K562 (cell line): ENCODE data around the gene NRSN2. TPM values are rescaled to one million over a fixed set of nuclear protein-coding genes. Genes with fewer than 3 reads are reported as not detected.

Source experiments
- ATAC-seq: fragments of 200-7000 bp; cut with Tn5 transposase; 3 replicates; pipeline ENCODE4 v1.9.1; 2020; ENCODE audit warnings: moderate library complexity
- BruUV-seq: library from RNA; stranded (reverse); fragments of 400-500 nt; replicated peaks from 2 replicates; lab custom pipeline; 2021; lab: Mats Ljungman, UMichigan
- CTCF ChIA-PET: fragments of 300-600 bp; formaldehyde crosslinking; extraction: SDS; loops from one replicate; lab custom pipeline; 2021; ENCODE audit warnings: low intra/inter-chr PET ratio; lab: Yijun Ruan, JAX
- POLR2A ChIA-PET: fragments of 300-600, 350-650 bp; sonication (Branson Sonifier 250); formaldehyde crosslinking; extraction: SDS; loops from one replicate; lab custom pipeline; 2021; ENCODE audit warnings: antibody characterized with exemption, inconsistent platforms; lab: Yijun Ruan, JAX
- DNase-seq, 4 experiments: peaks; one replicate each; pipeline versions ENCODE4 v3.0.0 to v3.0.0-alpha.2; 2011 to 2018; ENCODE audit warnings: low spot score in 3 of 4, mixed read lengths in 3 of 4; ENCODE audit errors: extremely low read depth in 1 of 4
- FAIRE-seq: peaks from 2 replicates; lab custom pipeline; 2011; peaks lifted over from hg19 to GRCh38; lab: Jason Lieb, UNC
- H2AFZ ChIP-seq: 2 replicates; pipeline ENCODE4 v1.6.0; 2011; ENCODE audit warnings: low read depth, low read length, control low read depth, inconsistent platforms
- H3K27ac ChIP-seq: fragments of 200-600 bp; 3 replicates; pipeline ENCODE4 v1.8.0; 2011; ENCODE audit warnings: low read depth, mild to moderate bottlenecking, control low read depth, inconsistent platforms, low read length, moderate library complexity, mixed read lengths; ENCODE audit errors: extremely low read depth
- H3K27me3 ChIP-seq, 2 experiments: fragments of 300-600 bp in 1 of 2; 2 replicates in 1 of 2; 3 replicates in 1 of 2; pipeline versions ENCODE4 v1.6.0 to v1.8.0; 2011; ENCODE audit warnings: inconsistent platforms in 2 of 2, low read length in 2 of 2, mild to moderate bottlenecking in 1 of 2, mixed read lengths in 1 of 2, moderate library complexity in 1 of 2; ENCODE audit not compliant: control insufficient read depth in 2 of 2, insufficient read depth in 2 of 2
- H3K36me3 ChIP-seq: fragments of 300-600 bp; 3 replicates; pipeline ENCODE4 v1.8.0; 2011; ENCODE audit warnings: mild to moderate bottlenecking, low read length, inconsistent platforms; ENCODE audit not compliant: control insufficient read depth, insufficient read depth
- H3K4me1 ChIP-seq, 2 experiments: fragments of 200-600 bp in 1 of 2; replicated peaks in 1 of 2; 2 replicates in 1 of 2; 3 replicates in 1 of 2; pipeline versions ENCODE4 v1.5.1 to v1.8.0; 2011; ENCODE audit warnings: inconsistent platforms in 2 of 2, low read length in 2 of 2, mild to moderate bottlenecking in 1 of 2, mixed read lengths in 1 of 2, moderate library complexity in 1 of 2; ENCODE audit not compliant: control insufficient read depth in 2 of 2, insufficient read depth in 2 of 2
- H3K4me2 ChIP-seq: 2 replicates; pipeline ENCODE4 v1.6.1; 2011; ENCODE audit warnings: low read length, control low read depth, inconsistent platforms, mixed read lengths; ENCODE audit not compliant: insufficient read depth
- H3K4me3 ChIP-seq: fragments of 200-600 bp; sonication (generic), shearing (Covaris generic); 2 replicates; pipeline ENCODE4 v1.5.1; 2016; ENCODE audit warnings: control low read depth, inconsistent platforms
- H3K79me2 ChIP-seq: fragments of 200-600 bp; 3 replicates; pipeline ENCODE4 v1.8.0; 2011; ENCODE audit warnings: low read length, inconsistent platforms; ENCODE audit not compliant: control insufficient read depth, insufficient read depth
- H3K9ac ChIP-seq, 2 experiments: 2 replicates each; pipeline versions ENCODE4 v1.6.0 to v1.6.1; 2011; ENCODE audit warnings: low read depth in 2 of 2, low read length in 2 of 2, control low read depth in 1 of 2, inconsistent platforms in 1 of 2, mild to moderate bottlenecking in 1 of 2, mixed read lengths in 1 of 2; ENCODE audit not compliant: insufficient read depth in 1 of 2
- H3K9me1 ChIP-seq: one replicate; pipeline ENCODE4 v1.6.0; 2011; ENCODE audit warnings: inconsistent platforms, mild to moderate bottlenecking, low read length, moderate library complexity; ENCODE audit not compliant: control insufficient read depth, insufficient read depth
- H3K9me3 ChIP-seq: replicated peaks from 2 replicates; pipeline ENCODE4 v1.5.1; 2011; ENCODE audit warnings: low read depth, low read length, inconsistent platforms; ENCODE audit not compliant: control insufficient read depth, insufficient read depth
- H4K20me1 ChIP-seq: replicated peaks from 2 replicates; pipeline ENCODE4 v1.6.1; 2011; ENCODE audit warnings: low read length, inconsistent platforms, mixed read lengths; ENCODE audit not compliant: control insufficient read depth, insufficient read depth
- ATF7 ChIP-seq: fragments of 450-650 bp; IDR thresholded peaks from 2 replicates; pipeline ENCODE4 v1.7.1; 2014; ENCODE audit warnings: mild to moderate bottlenecking, moderate library complexity
- CHD7 ChIP-seq: fragments of 200-600 bp; sonication (generic); IDR thresholded peaks from one replicate; pipeline ENCODE4 v1.6.1; 2012; ENCODE audit warnings: mild to moderate bottlenecking, low read depth, low read length, inconsistent platforms
- DIDO1 ChIP-seq: fragments of 450-650 bp; IDR thresholded peaks from 2 replicates; pipeline ENCODE4 v1.6.1; 2016; ENCODE audit warnings: low read depth, missing biosample characterization, missing genetic modification characterization
- L3MBTL2 ChIP-seq: fragments of 450-650 bp; IDR thresholded peaks from 2 replicates; pipeline ENCODE4 v1.6.1; 2016; ENCODE audit warnings: mild to moderate bottlenecking, moderate library complexity
- MTA3 ChIP-seq: fragments of 450-650 bp; formaldehyde crosslinking; IDR thresholded peaks from 2 replicates; pipeline ENCODE4 v1.6.1; 2017; ENCODE audit warnings: mild to moderate bottlenecking, borderline replicate concordance
- SMAD3 ChIP-seq: fragments of 450-650 bp; formaldehyde crosslinking; conservative IDR thresholded peaks from 2 replicates; pipeline ENCODE4 v1.4.0; 2020; ENCODE audit warnings: mild to moderate bottlenecking
- SREBF2 ChIP-seq: sonication (generic); formaldehyde crosslinking; IDR thresholded peaks from 2 replicates; pipeline ENCODE4 v1.4.0; 2020; ENCODE audit warnings: mild to moderate bottlenecking, missing genetic modification reagents
- ZNF280B ChIP-seq: fragments of 250-450 bp; sonication (Bioruptor Pico); IDR thresholded peaks from 2 replicates; pipeline ENCODE4 v1.5.1; 2021; ENCODE audit warnings: mild to moderate bottlenecking
- ZNF76 ChIP-seq: fragments of 250-450 bp; sonication (Bioruptor Pico); IDR thresholded peaks from 2 replicates; pipeline ENCODE4 v1.4.0; 2020; ENCODE audit warnings: mild to moderate bottlenecking, moderate library complexity, borderline replicate concordance
- ZNF766 ChIP-seq: fragments of 200-800 bp; sonication (Bioruptor generic); conservative IDR thresholded peaks from 2 replicates; pipeline ENCODE4 v1.6.1; 2016; ENCODE audit warnings: missing genetic modification characterization, missing compliant biosample characterization
- in situ Hi-C: fragments of 300-500 bp; cut with MboI; formaldehyde crosslinking; loops from 4 replicates; pipeline ENCODE4 v1.15.0; 2018; ENCODE audit warnings: inconsistent platforms, mixed read lengths
- intact Hi-C: fragments of 100-400 bp; cut with micrococcal nuclease; formaldehyde crosslinking; loops from 2 replicates; pipeline ENCODE4 v1.14.2; 2022
- polyA plus RNA-seq, 8 experiments: library from polyadenylated mRNA; depleted of rRNA in 4 of 8; stranded (reverse) in 5 of 8; unstranded in 3 of 8; fragments of >200 nt; fragmentation: Nextera tagmentation in 2 of 8; fragmentation: Illumina TruSeq in 1 of 8; extraction: Ambion mirVana in 2 of 8; extraction: Trizol in 1 of 8; gene quantifications; 2 replicates each; pipeline versions ENCODE4 v1.2.1 to v1.2.3, GENCODE V29; 2011 to 2014; ENCODE audit warnings: inconsistent platforms in 1 of 8, missing spikeins in 1 of 8
- total RNA-seq, 7 experiments: library from RNA; depleted of rRNA in 6 of 7; stranded (reverse); fragments of >200 nt in 6 of 7; fragmentation: Illumina TruSeq in 2 of 7; extraction: Trizol in 2 of 7; gene quantifications; 2 replicates each; pipeline versions ENCODE4 v1.2.1 to v1.2.3, GENCODE V29; 2011 to 2021; ENCODE audit warnings: low replicate concordance in 1 of 7

The NRSN2 gene
- total and polyA plus RNA-seq, 9 of the 15 experiments (the other 6 are each of a cell fraction or from before 2014, with no cell fraction given), result 7.5 to 29.7 (median 11.1) TPM

GRCh38 chr20:313948-314347 is 33.0 kb upstream of the NRSN2 start:
- CTCF ChIA-PET, result no interaction called here
- intact Hi-C loops (no loop called here), in situ Hi-C loops (no loop called here)
- no peaks in the 10 kb centered on the region for H4K20me1 ChIP-seq
- peaks cover 0 to 4% of the 10 kb centered on the region in 2 experiments; a peak in 2 of 5 replicates for H3K4me1 ChIP-seq
- H3K9me1 ChIP-seq, result no peaks in the 10 kb centered on the region
- H3K36me3 ChIP-seq, result no peaks in the 10 kb centered on the region
- H3K79me2 ChIP-seq, result no peaks in the 10 kb centered on the region
- H3K27ac ChIP-seq, result no peak overlapping the region
- ATAC-seq, result no peak
- no peak overlapping the region for H3K4me2 ChIP-seq
- no peak overlapping the region for H3K4me3 ChIP-seq
- no peaks in the 10 kb centered on the region for H3K27me3 ChIP-seq
- no TSS peak for BruUV-seq
- H3K9ac ChIP-seq, result no peak overlapping the region
- no peaks in the 10 kb centered on the region for H3K9me3 ChIP-seq
- POLR2A ChIA-PET, result interaction anchor here (2.4 kb wide), 1 partner anchor 15 kb away, joined by 9 read pairs; no protein-coding TSS in a partner anchor
- no peak overlapping the region for H2AFZ ChIP-seq
- no peak for DNase-seq
- no peak for FAIRE-seq
- TF ChIP-seq SREBF2 (CRISPR knock-in tag), result no peak
- TF ChIP-seq L3MBTL2, result no peak
- no peak for TF ChIP-seq ZNF766 (CRISPR knock-in tag)
- no peak for TF ChIP-seq ZNF280B (CRISPR knock-in tag)
- TF ChIP-seq SMAD3 (CRISPR knock-in tag), result no peak
- TF ChIP-seq ATF7, result no peak
- no peak for TF ChIP-seq CHD7
- TF ChIP-seq MTA3, result no peak
- no peak for TF ChIP-seq DIDO1 (tag)
- TF ChIP-seq ZNF76 (CRISPR knock-in tag), result no peak
